Vagina (tissue), 2 donors: ENCODE measurements around the gene SPATA20. TPM values are rescaled to one million over a fixed set of nuclear protein-coding genes. Genes with fewer than 3 reads are reported as not detected.

ENCODE experiments used
- DNase-seq, 2 donors: peaks; one replicate each; pipeline ENCODE4 v3.0.0-alpha.2; 2017; ENCODE audit errors: extremely low spot score in 2 of 2
- H3K27ac ChIP-seq: fragments of 200-600 bp; sonication (generic); one replicate; pipeline ENCODE4 v1.5.1; 2019
- H3K27me3 ChIP-seq: fragments of 200-600 bp; sonication (generic); one replicate; pipeline ENCODE4 v1.5.1; 2019
- H3K36me3 ChIP-seq, 2 donors: fragments of 200-600 bp; sonication (generic); one replicate each; pipeline ENCODE4 v1.5.1; 2017 to 2019
- H3K4me1 ChIP-seq: fragments of 200-600 bp; sonication (generic); one replicate; pipeline ENCODE4 v1.5.1; 2019
- H3K4me3 ChIP-seq, 2 donors: fragments of 200-600 bp; sonication (generic); 1 replicate in 1 of 2; 2 replicates in 1 of 2; pipeline ENCODE4 v1.5.1; 2016 to 2019
- H3K9me3 ChIP-seq: fragments of 200-600 bp; sonication (generic); one replicate; pipeline ENCODE4 v1.5.1; 2019
- CTCF ChIP-seq, 3 experiments: fragments of 450-650 bp in 2 of 3; fragments of 200-600 bp in 1 of 3; sonication (generic) in 1 of 3; IDR thresholded peaks; one replicate each; pipeline ENCODE4 v1.5.1; 2017 to 2019; ENCODE audit warnings: antibody characterized with exemption in 3 of 3, mild to moderate bottlenecking in 2 of 3, moderate library complexity in 2 of 3
- POLR2A ChIP-seq, 2 donors: fragments of 450-650 bp; IDR thresholded peaks; one replicate each; pipeline ENCODE4 v1.6.1; 2017; ENCODE audit warnings: antibody characterized with exemption in 2 of 2, mild to moderate bottlenecking in 2 of 2, moderate library complexity in 2 of 2
- POLR2AphosphoS5 ChIP-seq, 2 donors: sonication (generic); formaldehyde crosslinking; IDR thresholded peaks; one replicate each; pipeline ENCODE4 v1.9.0; 2017; ENCODE audit warnings: antibody characterized with exemption in 2 of 2, mild to moderate bottlenecking in 2 of 2, low read depth in 1 of 2; ENCODE audit not compliant: insufficient read depth in 1 of 2
- intact Hi-C: fragments of 100-400 bp; cut with DNase I; formaldehyde crosslinking; loops from one replicate; pipeline ENCODE4 v1.15.1; 2023
- total RNA-seq: library from RNA; depleted of rRNA; stranded (reverse); fragments of >200 nt; gene quantifications from one replicate; pipeline ENCODE4 v1.2.3, GENCODE V29; 2016

The SPATA20 gene
- total RNA-seq, 1 donor from 2014 or later = 73.4 TPM

DNA sequence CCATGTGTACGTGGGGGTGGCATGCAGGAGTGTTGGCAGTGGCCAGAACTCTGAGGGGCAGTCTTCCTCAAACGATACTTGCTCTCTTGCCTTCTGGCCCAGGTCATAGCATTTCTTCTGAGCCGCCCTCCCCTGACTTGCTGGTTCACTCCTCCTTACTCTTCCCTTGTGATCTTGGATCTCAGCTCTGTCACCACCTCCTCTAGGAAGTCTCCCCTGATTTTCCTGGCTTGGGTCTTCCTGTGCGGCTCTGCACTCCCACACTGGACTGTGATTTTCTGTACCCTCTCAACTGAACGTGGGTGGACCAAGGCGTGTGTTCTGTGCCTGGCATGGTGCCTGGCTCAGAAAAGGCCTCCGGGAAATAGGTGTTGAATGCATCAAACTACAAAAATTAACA is 11.6 kb upstream of the SPATA20 start:
- H3K27ac ChIP-seq = no peak overlapping the region
- no peak overlapping the region for H3K4me3 ChIP-seq
- TF ChIP-seq POLR2A (IDR thresholded peaks at IDR 0.05) (no peak), POLR2AphosphoS5 (IDR thresholded peaks at IDR 0.05; ENCODE audit: insufficient read depth in 1 of 2, low read depth in 1 of 2) (no peak), CTCF (IDR thresholded peaks at IDR 0.05) (no peak)
- H3K36me3 ChIP-seq = peaks cover 0 to 10% of the 10 kb centered on the region in 2 donors
- no peak for DNase-seq
- no peaks in the 10 kb centered on the region for H3K9me3 ChIP-seq
- H3K4me1 ChIP-seq = peaks cover 37% of the 10 kb centered on the region
- H3K27me3 ChIP-seq = peaks cover 14% of the 10 kb centered on the region
- intact Hi-C loops = no loop called here

- intact Hi-C loops = no loop called here
These were observed 10.0 kb upstream of the SPATA20 start for GRCh38 chr17:50536683-50537646.

DNA sequence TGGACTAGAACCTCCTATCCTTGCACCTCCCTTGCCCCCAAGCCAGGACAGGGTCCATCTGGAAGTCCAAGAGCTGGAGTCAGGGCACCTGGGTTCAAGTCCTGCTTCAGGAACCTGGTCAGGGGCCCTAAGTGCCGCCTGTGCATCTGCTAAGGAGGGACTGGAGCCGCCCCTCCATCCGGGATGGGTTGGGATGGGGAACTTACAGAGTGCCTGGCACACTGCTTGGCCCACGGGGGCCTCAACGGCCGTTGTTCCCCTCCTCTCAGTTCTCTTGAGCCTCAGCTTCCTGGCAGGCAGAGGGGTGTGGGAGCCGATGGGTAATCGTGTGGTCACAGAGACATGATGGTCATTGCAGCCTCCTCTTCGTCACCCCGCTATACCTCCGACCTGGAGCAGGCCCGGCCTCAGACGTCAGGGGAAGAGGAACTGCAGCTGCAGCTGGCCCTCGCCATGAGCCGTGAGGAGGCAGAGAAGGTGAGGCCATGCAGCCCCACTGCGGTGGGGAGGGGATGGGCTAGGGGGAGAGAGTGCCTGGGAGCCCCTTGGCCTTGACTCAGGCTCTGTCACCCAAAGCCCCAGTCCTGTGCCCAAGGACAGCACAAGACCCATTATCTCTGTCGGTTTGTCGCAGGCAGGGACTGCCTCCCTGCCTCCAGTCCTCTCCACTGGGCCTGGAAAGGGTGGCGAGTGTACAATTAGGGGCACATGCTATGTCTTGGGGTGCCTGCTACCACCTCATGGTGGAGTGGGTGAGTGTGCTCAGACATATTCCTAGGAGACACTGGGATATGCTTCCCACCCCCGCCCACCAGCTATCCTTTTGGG is 9.0 kb upstream of the SPATA20 start:
- H3K9me3 ChIP-seq = no peaks in the 10 kb centered on the region
- intact Hi-C loops = no loop called here
- no peak overlapping the region for H3K4me3 ChIP-seq
- DNase-seq = no peak
- peaks cover 44% of the 10 kb centered on the region for H3K4me1 ChIP-seq
- H3K27me3 ChIP-seq = no peaks in the 10 kb centered on the region
- TF ChIP-seq CTCF (IDR thresholded peaks at IDR 0.05) (no peak), POLR2AphosphoS5 (IDR thresholded peaks at IDR 0.05; ENCODE audit: insufficient read depth in 1 of 2, low read depth in 1 of 2) (no peak), POLR2A (IDR thresholded peaks at IDR 0.05) (no peak)
- H3K36me3 ChIP-seq = peaks cover 0 to 10% of the 10 kb centered on the region in 2 donors
- no peak overlapping the region for H3K27ac ChIP-seq

More at GRCh38 chr17:50536683-50537646, 10.0 kb upstream of the SPATA20 start:
- Histone ChIP-seq H3K36me3 (peaks cover 0 to 10% of the 10 kb centered on the region in 2 donors), H3K9me3 (no peaks in the 10 kb centered on the region), H3K4me3 (no peak overlapping the region), H3K4me1 (peaks cover 46% of the 10 kb centered on the region), H3K27ac (no peak overlapping the region), H3K27me3 (peaks cover 8% of the 10 kb centered on the region)
- TF ChIP-seq POLR2AphosphoS5 (IDR thresholded peaks at IDR 0.05; ENCODE audit: insufficient read depth in 1 of 2, low read depth in 1 of 2) (no peak), POLR2A (IDR thresholded peaks at IDR 0.05) (no peak), CTCF (IDR thresholded peaks at IDR 0.05) (no peak)
- no peak for DNase-seq

- DNase-seq = no peak
- Histone ChIP-seq H3K27ac (no peak overlapping the region), H3K9me3 (no peaks in the 10 kb centered on the region), H3K27me3 (no peaks in the 10 kb centered on the region), H3K36me3 (peaks cover 0 to 10% of the 10 kb centered on the region in 2 donors), H3K4me1 (peaks cover 36% of the 10 kb centered on the region), H3K4me3 (no peak overlapping the region)
- intact Hi-C loops = no loop called here
- TF ChIP-seq CTCF (IDR thresholded peaks at IDR 0.05) (no peak), POLR2AphosphoS5 (IDR thresholded peaks at IDR 0.05; ENCODE audit: insufficient read depth in 1 of 2, low read depth in 1 of 2) (no peak), POLR2A (IDR thresholded peaks at IDR 0.05) (no peak)
These were observed 8.2 kb upstream of the SPATA20 start for GRCh38 chr17:50538549-50539410.
